HepG2 (cell line): Measurements from ENCODE around the gene PARVB. TPM values are rescaled to one million over a fixed set of nuclear protein-coding genes. Genes with fewer than 3 reads are reported as not detected.

Experiments used
- ATAC-seq: fragments of 200-7000 bp; cut with Tn5 transposase; 3 replicates; pipeline ENCODE4 v1.9.1; 2020; ENCODE audit warnings: mild to moderate bottlenecking, moderate library complexity
- BruUV-seq: library from RNA; stranded (reverse); fragments of 400-500 nt; replicated peaks from 2 replicates; lab custom pipeline; 2021; lab: Mats Ljungman, UMichigan
- CTCF ChIA-PET: fragments of 300-600 bp; formaldehyde crosslinking; extraction: SDS; loops from one replicate; lab custom pipeline; 2021; ENCODE audit warnings: low total read pairs, inconsistent platforms, low intra/inter-chr PET ratio; lab: Yijun Ruan, JAX
- POLR2A ChIA-PET: fragments of 350-600 bp; sonication (Branson Sonifier 250); formaldehyde crosslinking; loops from one replicate; lab custom pipeline; 2020; ENCODE audit warnings: antibody characterized with exemption, inconsistent platforms; lab: Yijun Ruan, JAX
- DNase-seq: peaks from one replicate; pipeline ENCODE4 v3.0.0-alpha.2; 2015; ENCODE audit warnings: low spot score
- FAIRE-seq: peaks from 3 replicates; lab custom pipeline; 2011; peaks lifted over from hg19 to GRCh38; lab: Jason Lieb, UNC
- H2AFZ ChIP-seq: one replicate; pipeline ENCODE4 v1.6.1; 2011; ENCODE audit warnings: low read length, inconsistent platforms
- H3K27ac ChIP-seq: fragments of 300-600 bp; 3 replicates; pipeline ENCODE4 v1.8.0; 2011; ENCODE audit warnings: mixed run types, mild to moderate bottlenecking, mixed read lengths, low read length, inconsistent platforms; ENCODE audit not compliant: insufficient read depth; ENCODE audit errors: extremely low read length
- H3K27me3 ChIP-seq, 2 experiments: fragments of 200-600 bp in 1 of 2; 2 replicates in 1 of 2; 3 replicates in 1 of 2; pipeline versions ENCODE4 v1.6.0 to v1.8.0; 2011; ENCODE audit warnings: low read length in 2 of 2, mild to moderate bottlenecking in 2 of 2, moderate library complexity in 2 of 2, inconsistent platforms in 1 of 2; ENCODE audit not compliant: insufficient read depth in 2 of 2, control insufficient read depth in 1 of 2
- H3K36me3 ChIP-seq, 2 experiments: fragments of 200-600 bp in 1 of 2; replicated peaks in 1 of 2; 2 replicates in 1 of 2; 3 replicates in 1 of 2; pipeline versions ENCODE4 v1.5.1 to v1.8.0; 2011; ENCODE audit warnings: low read length in 2 of 2, inconsistent platforms in 1 of 2; ENCODE audit not compliant: insufficient read depth in 2 of 2, control insufficient read depth in 1 of 2
- H3K4me1 ChIP-seq: 2 replicates; pipeline ENCODE4 v1.5.1; 2012; ENCODE audit warnings: low read length, inconsistent platforms; ENCODE audit not compliant: insufficient read depth
- H3K4me2 ChIP-seq: 2 replicates; pipeline ENCODE4 v1.6.0; 2011; ENCODE audit warnings: low read depth, low read length, inconsistent platforms
- H3K4me3 ChIP-seq, 3 experiments: fragments of 200-600 bp in 1 of 3; sonication (generic), shearing (Covaris generic) in 1 of 3; replicated peaks in 1 of 3; 2 replicates each; pipeline ENCODE4 v1.5.1; 2011 to 2016; ENCODE audit warnings: low read length in 3 of 3, inconsistent platforms in 2 of 3, low read depth in 2 of 3, mild to moderate bottlenecking in 2 of 3, control low read depth in 1 of 3, mixed read lengths in 1 of 3; ENCODE audit not compliant: insufficient read depth in 1 of 3
- H3K79me2 ChIP-seq: one replicate; pipeline ENCODE4 v1.6.1; 2011; ENCODE audit warnings: low read length, inconsistent platforms; ENCODE audit not compliant: insufficient read depth
- H3K9ac ChIP-seq: 2 replicates; pipeline ENCODE4 v1.6.0; 2011; ENCODE audit warnings: mild to moderate bottlenecking, low read depth, low read length, inconsistent platforms; ENCODE audit not compliant: insufficient read depth
- H3K9me3 ChIP-seq: 2 replicates; pipeline ENCODE4 v1.5.1; 2012; ENCODE audit warnings: mild to moderate bottlenecking, low read length
- H4K20me1 ChIP-seq: 2 replicates; pipeline ENCODE4 v1.6.0; 2011; ENCODE audit warnings: inconsistent platforms, mild to moderate bottlenecking, low read length, moderate library complexity; ENCODE audit not compliant: insufficient read depth
- AHR ChIP-seq: IDR thresholded peaks from 2 replicates; pipeline ENCODE4 v1.6.1; 2018; ENCODE audit warnings: missing genetic modification reagents, missing compliant biosample characterization
- CBX1 ChIP-seq: IDR thresholded peaks from one replicate; pipeline ENCODE4 v1.6.1; 2016; ENCODE audit warnings: antibody characterized with exemption, low read depth
- KLF16 ChIP-seq, 2 experiments: sonication (generic) in 1 of 2; formaldehyde crosslinking in 1 of 2; IDR thresholded peaks; 2 replicates each; pipeline versions ENCODE4 v1.6.1 to v1.8.0; 2016 to 2023; ENCODE audit warnings: missing genetic modification reagents in 2 of 2, missing compliant biosample characterization in 1 of 2
- NFIB ChIP-seq: sonication (generic); formaldehyde crosslinking; IDR thresholded peaks from 2 replicates; pipeline ENCODE4 v1.9.0; 2021; ENCODE audit warnings: missing genetic modification reagents, mild to moderate bottlenecking, borderline replicate concordance
- PRPF4 ChIP-seq: fragments of 200-400 bp; formaldehyde crosslinking; IDR thresholded peaks from 2 replicates; pipeline ENCODE4 v1.6.1; 2016; ENCODE audit warnings: low read length, low read depth; ENCODE audit not compliant: poor library complexity, severe bottlenecking
- SALL2 ChIP-seq: sonication (generic); formaldehyde crosslinking; IDR thresholded peaks from 2 replicates; pipeline ENCODE4 v1.8.1; 2023; ENCODE audit warnings: mild to moderate bottlenecking, missing genetic modification reagents, inconsistent platforms
- ZMAT3 ChIP-seq: sonication (generic); formaldehyde crosslinking; conservative IDR thresholded peaks from 2 replicates; pipeline ENCODE4 v1.7.0; 2021; ENCODE audit warnings: missing genetic modification reagents
- WGBS: methylation state at CpG from one replicate; pipeline ENCODE4 v1.1.6; 2017; ENCODE audit warnings: low lambda C conversion rate; 5-methylcytosine and 5-hydroxymethylcytosine counted together
- in situ Hi-C: cut with HindIII; loops from 2 replicates; pipeline ENCODE4 v1.10.0; 2017; ENCODE audit warnings: low pct_unique_long_range_greater_than_20kb; ENCODE audit not compliant: extremely low pct_ligation_motif_present
- intact Hi-C: fragments of 100-400 bp; cut with micrococcal nuclease; formaldehyde crosslinking; loops from one replicate; pipeline ENCODE4 v1.10.0; 2022; ENCODE audit not compliant: unreplicated experiment
- polyA plus RNA-seq, 8 experiments: library from polyadenylated mRNA; depleted of rRNA in 3 of 8; stranded (reverse) in 7 of 8; unstranded in 1 of 8; fragments of >200 nt; fragmentation: Illumina TruSeq in 4 of 8; extraction: Trizol in 4 of 8; gene quantifications; 2 replicates each; pipeline versions ENCODE4 v1.2.1 to v1.2.3, GENCODE V29; 2011 to 2016; ENCODE audit warnings: low read depth in 4 of 8, missing spikeins in 1 of 8, mixed read lengths in 1 of 8; ENCODE audit not compliant: insufficient read depth in 1 of 8
- total RNA-seq, 5 experiments: library from RNA; depleted of rRNA; stranded (reverse); fragments of >200 nt; fragmentation: Illumina TruSeq; extraction: Trizol; gene quantifications; 2 replicates each; pipeline ENCODE4 v1.2.3, GENCODE V29; 2016; ENCODE audit warnings: low read depth in 1 of 5
- TF ChIP-seq, protein P1 (sequence below): sonication (generic); formaldehyde crosslinking; IDR thresholded peaks from 2 replicates; pipeline ENCODE4 v1.8.0; 2022; ENCODE audit warnings: missing genetic modification reagents, mild to moderate bottlenecking, moderate library complexity, borderline replicate concordance

The PARVB gene
- total and polyA plus RNA-seq, 2 of the 13 experiments (the other 11 are each of a cell fraction or from before 2014, with no cell fraction given) = 0.11 to 0.15 TPM

DNA sequence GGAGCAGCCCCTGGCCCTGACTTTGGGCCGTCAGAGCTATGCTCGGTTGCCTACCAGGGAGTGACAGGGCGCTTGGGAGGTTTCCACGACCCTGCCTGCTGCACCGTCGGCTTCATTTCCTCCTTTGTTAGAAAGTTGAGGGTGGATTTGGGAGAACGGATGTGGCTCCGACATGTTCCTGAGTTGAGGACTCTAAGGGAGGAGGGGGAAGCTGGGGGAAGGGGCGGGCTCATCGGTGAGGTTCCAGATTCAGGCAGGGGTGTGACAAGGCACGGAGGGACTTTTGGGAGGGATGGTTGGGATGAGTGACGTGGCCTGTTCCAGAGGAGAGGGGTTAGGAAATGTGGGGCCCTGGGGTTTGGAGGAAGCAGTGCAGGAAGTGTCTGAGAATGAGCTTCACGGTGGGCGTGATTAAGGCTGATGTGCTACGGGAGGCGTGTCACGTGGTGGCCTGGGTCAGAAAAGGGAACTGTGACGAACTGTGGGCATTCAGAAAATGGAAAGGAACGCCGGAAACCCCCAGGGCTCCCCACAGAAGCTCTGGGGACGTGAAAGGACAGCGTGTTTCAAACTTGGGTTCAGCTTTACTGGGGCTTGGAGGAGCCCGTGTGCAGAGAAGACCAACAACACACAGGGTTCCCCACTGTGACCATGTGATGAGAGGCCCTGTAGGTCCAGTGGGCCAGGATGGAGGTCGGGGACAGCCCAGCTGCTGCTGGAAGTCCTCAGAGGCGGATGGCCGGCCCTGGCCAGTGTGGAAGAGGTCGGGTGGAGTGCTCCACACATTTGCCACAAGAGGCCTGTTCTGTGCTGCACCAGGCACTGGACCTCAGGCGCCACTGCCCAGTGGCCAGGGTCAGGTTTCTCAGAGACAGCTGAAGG, 2.8 kb downstream of the PARVB start:
- Histone ChIP-seq H3K4me1 (peaks cover 13% of the 10 kb centered on the region), H3K9ac (no peak overlapping the region), H3K27ac (no peak overlapping the region), H3K4me3 (no peak overlapping the region), H3K4me2 (no peak overlapping the region), H3K27me3 (peaks cover 0 to 15% of the 10 kb centered on the region in 2 experiments; a peak in 1 of 5 replicates), H3K79me2 (no peaks in the 10 kb centered on the region), H3K9me3 (no peaks in the 10 kb centered on the region), H2AFZ (no peak overlapping the region), H4K20me1 (no peaks in the 10 kb centered on the region), H3K36me3 (no peaks in the 10 kb centered on the region)
- DNase-seq (no peak), ATAC-seq (no peak), FAIRE-seq (no peak)
- TF ChIP-seq NFIB = no peak
- TF ChIP-seq ZMAT3 (CRISPR knock-in tag) = no peak
- TF ChIP-seq, protein P1, sequence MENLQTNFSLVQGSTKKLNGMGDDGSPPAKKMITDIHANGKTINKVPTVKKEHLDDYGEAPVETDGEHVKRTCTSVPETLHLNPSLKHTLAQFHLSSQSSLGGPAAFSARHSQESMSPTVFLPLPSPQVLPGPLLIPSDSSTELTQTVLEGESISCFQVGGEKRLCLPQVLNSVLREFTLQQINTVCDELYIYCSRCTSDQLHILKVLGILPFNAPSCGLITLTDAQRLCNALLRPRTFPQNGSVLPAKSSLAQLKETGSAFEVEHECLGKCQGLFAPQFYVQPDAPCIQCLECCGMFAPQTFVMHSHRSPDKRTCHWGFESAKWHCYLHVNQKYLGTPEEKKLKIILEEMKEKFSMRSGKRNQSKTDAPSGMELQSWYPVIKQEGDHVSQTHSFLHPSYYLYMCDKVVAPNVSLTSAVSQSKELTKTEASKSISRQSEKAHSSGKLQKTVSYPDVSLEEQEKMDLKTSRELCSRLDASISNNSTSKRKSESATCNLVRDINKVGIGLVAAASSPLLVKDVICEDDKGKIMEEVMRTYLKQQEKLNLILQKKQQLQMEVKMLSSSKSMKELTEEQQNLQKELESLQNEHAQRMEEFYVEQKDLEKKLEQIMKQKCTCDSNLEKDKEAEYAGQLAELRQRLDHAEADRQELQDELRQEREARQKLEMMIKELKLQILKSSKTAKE (CRISPR knock-in tag) = no peak
- TF ChIP-seq SALL2 (CRISPR knock-in tag) = no peak
- no peak for TF ChIP-seq PRPF4
- TF ChIP-seq CBX1 = no peak
- TF ChIP-seq KLF16 (CRISPR knock-in tag; IDR thresholded peaks at IDR 0.05) = no peak
- no peak for TF ChIP-seq AHR (CRISPR knock-in tag)
- in situ Hi-C loops = no loop called here
- intact Hi-C loops = no loop called here
- no TSS peak for BruUV-seq
- WGBS = 40% methylated on average over 21 of the region's 28 CpGs
- POLR2A ChIA-PET = no interaction called here
- CTCF ChIA-PET = no interaction called here
